HG03558 (cell line): ENCODE data around the gene RBFOX2.
"Not testable (repeated sequence)": the region's sequence is repeated elsewhere in the genome, so short reads cannot be mapped to it uniquely, and the experiment has no call there.

Source experiments
- ATAC-seq: cut with Tn5 transposase; IDR thresholded peaks from one replicate; pipeline ENCODE4 v1.9.1; 2021; ENCODE audit warnings: moderate number of reproducible peaks; ENCODE audit not compliant: unreplicated experiment; ENCODE audit errors: extremely low read depth

RBFOX2 gene

GRCh38 chr22:35728639-35729308, 299.9 kb downstream of the RBFOX2 start:
- no peak for ATAC-seq

GRCh38 chr22:35727436-35727835, 301.2 kb downstream of the RBFOX2 start:
- no peak for ATAC-seq

- no peak for ATAC-seq
These were observed 301.7 kb downstream of the RBFOX2 start for GRCh38 chr22:35726933-35727332.

DNA sequence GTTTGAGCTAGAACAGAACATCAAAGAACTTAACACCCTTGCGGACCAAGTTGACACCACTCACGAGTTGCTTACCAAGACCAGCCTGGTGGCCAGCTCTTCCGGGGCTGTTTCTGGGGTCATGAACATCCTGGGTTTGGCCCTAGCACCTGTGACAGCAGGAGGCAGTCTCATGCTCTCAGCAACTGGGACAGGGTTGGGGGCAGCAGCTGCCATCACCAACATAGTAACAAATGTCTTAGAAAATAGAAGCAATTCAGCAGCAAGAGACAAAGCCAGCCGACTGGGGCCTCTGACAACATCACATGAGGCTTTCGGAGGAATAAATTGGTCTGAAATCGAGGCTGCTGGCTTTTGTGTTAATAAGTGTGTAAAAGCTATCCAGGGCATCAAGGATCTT, 302.2 kb downstream of the RBFOX2 start:
- ATAC-seq, result no peak

GRCh38 chr22:35725521-35725920, 303.1 kb downstream of the RBFOX2 start:
- no peak for ATAC-seq

- no peak for ATAC-seq
These were observed 306.7 kb downstream of the RBFOX2 start for GRCh38 chr22:35721960-35722359.

GRCh38 chr22:35719212-35719875, 309.3 kb downstream of the RBFOX2 start:
- ATAC-seq, result no peak

GRCh38 chr22:35717572-35717971, 311.1 kb downstream of the RBFOX2 start, which contains the start of gene APOL5:
APOL5 (plus strand) TSS chr22:35717872; CDS start chr22:35717872, 0 bp downstream.
- no peak for ATAC-seq

DNA sequence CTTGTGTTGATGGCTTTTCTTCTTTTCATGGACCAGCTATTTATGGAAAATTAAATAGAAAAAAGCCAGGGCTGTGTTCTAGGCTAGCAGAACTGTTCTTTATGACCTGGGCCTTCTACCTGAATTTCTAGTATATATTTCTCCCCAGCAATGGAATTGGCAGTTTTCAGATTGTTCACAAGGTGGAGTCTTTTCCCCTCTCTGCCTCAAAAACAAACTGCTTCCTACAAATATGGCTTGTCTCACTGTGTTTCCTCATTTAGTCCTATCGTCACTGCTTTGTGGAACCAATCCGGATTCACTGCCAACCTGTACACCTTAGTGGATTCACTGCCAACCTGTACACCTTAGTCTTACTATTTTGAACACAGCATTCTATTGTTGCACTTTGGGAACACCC, 316.0 kb downstream of the RBFOX2 start:
- ATAC-seq, result no peak

GRCh38 chr22:35711336-35711735, 317.3 kb downstream of the RBFOX2 start:
- ATAC-seq, result no peak

DNA sequence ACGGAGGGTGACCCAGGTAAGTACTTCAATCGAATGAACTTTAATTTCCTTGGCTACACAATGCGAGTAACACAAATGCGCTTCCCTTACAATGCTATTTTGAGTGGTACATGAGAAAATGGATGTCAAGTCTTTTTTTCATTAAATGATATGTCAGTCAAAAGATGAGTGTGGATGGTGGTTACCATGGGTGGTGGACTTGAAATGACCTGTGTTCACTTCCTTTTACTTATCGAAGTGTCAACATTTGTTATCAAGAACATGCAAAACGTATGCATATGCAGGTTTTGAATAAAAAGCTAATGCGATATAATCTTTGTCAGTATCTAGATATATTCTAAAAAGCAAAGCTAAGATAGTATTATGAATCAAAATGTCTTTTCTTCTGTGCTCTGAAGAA, 319.7 kb downstream of the RBFOX2 start:
- no peak for ATAC-seq

- no peak for ATAC-seq
These were observed 320.2 kb downstream of the RBFOX2 start for GRCh38 chr22:35708453-35708852.

DNA sequence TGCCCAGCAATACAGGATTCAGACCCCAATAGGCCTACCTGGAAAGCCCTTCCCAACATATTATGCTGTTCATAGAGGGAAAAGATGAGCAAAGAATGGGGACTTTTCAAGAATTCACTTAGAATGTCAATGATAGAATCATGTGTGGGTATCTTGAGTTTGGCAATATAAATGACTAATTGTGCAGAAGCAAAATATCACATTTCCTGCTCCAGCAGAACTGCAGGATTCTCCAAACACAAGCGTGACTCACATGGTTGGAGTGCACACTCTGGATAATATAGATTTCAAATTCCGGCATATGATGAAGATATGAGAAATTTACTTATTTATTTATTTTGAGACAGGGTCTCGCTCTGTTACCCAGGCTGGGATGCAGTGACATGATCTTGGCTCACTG, 323.5 kb downstream of the RBFOX2 start:
- ATAC-seq, result no peak

DNA sequence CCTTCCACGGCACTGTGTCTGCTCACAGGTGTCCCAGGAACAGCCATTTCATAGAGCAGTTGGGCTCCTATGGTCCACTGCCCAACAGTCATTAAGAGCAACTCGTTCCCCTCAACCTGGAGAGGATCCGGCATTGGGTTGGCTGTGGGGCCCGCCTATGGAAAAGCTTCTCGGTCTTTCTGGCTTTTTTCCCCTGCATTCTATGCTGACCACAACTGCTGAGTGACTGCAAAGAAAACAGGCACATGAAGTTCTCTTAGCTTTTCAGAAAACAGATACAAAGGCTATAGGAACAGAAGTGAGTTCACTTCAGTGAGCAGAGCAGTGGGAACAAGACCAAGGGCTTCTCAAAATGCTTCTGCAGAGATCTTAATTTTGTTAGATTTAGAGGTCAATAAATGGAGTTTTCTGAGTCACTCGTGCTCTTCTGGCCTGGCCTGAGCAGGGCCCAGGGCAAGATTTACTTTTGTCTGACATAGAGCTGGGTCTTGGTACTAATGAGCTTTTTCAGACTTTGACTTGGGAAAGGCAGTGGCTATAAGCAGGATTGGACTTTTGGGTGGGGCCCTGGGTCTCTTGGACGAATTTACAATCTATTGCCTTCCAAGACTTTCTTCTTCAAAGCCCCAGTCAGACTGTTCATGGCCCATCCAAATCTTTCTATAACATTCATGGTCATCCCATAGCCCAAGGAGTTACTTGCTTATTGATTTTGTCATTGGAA, 324.6 kb downstream of the RBFOX2 start:
- no peak for ATAC-seq

DNA sequence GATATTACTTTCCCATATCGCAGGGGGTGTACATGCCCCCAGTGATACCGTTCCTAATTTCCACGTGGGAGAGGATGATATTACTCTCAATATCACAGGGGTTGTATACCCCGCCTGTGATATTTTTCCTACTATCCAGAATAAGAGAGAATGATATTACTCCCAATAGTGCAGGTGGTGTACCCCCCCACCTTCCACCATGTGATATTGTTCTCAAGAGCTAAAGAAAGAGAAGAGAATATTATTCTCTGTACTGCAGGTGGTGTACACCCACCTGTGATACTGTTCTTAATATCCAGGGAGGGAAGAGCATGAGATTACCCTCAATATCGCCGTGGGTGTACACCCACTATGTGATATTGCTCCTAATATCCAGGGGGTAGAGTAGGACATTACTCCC, 328.8 kb downstream of the RBFOX2 start:
- ATAC-seq, result not testable (repeated sequence)

DNA sequence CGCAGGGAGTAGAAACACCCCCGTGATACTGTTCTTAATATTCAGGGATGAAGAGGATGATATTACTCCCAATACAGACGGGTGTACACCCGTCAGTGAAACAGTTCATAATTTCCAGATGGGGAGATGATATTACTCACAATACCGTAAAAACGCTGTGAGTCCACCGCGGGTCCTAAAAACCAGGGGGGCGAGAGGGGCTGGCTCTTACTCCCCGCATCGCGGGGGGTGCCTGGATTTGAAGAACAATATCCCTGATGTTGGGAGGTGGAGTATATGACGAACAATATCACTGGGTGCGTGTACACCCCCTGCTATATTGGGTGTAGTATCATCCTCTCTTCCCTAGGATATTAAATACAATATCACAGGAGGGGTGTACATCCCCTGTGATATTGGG, 331.5 kb downstream of the RBFOX2 start:
- ATAC-seq, result no peak

DNA sequence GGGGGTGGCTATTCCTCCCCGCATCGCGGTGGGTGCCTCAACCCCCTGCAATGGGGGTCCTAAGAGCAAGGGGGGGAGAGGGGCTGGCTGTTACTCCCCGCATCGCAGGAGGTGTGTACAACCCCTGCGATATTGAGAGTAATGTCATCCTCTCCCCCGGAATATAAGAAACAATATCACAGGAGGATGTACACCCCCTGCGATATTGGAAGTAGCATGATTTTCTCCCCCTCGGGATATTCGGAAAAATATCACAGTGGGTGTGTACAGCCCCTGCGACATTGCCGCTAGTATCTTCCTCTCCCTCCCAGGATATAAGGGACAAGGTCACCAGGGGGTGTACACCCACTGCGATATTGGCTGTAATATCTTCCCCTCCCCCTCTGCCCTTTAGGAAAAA, 333.4 kb downstream of the RBFOX2 start:
- ATAC-seq, result no peak

- ATAC-seq, result no peak
These were observed 338.6 kb downstream of the RBFOX2 start for GRCh38 chr22:35690001-35690400.

DNA sequence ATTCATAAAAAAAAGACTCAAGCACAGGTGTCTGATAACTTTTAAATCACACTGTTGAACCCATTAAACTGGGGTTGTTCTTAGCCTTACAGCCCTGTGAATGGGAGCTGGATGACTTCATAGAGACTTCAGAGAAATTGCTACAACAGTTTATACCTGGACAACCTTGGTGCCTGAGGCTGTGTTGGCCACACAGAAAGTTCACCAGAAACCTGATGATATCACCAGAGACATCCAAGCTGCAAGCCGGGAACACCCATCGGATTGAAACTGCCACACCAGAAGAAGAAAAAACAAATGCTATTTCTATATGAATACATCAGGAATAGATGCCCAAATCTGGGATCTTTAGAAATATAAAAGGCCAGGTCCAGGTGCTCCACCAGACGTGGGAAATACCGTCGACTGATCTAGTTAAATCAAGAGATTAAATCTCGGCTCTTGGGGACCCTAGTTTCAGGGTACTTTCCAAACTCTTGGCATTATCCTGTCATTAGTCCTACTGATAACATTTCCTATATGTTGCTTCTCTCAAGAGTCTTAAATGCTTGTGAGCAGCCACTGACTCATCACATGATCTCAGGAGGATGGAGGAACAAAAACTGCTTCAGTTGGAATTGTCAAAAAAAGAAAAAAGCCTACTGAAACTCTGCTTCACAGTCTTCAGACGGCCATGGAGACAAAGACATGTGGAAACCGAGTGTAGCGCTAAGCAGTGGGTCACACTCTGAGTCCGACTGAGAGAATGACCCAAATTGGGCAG, 339.5 kb downstream of the RBFOX2 start:
- no peak for ATAC-seq
